ENCODE measurements around the gene CLNK.

CLNK gene

GRCh38 chr4:10612476-10612875 lies 72.1 kb downstream of the CLNK start:
- DNase-seq (ENCODE audit: low read depth) = no peak

DNA sequence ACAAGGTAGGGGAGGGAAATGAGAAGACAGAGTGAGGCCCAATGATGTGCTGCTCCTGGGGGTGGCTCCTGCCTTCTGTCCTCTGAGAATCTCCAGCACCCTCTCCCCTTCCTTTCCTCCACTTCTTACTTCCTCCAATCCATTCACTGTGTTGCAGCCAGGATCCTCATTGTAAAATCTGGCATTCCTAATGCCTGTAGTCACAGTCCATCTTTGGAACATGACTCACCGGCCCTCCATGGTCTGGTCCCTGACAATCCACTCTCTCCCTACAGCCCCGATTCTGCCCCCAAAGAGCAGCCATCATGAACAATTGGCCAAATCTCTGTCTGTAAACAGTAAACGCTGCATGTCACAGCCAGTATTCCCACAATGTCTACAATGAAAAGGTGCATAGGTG lies 72.9 kb downstream of the CLNK start:
- peak; percentile 85 for DNase-seq (ENCODE audit: low read depth)

DNA sequence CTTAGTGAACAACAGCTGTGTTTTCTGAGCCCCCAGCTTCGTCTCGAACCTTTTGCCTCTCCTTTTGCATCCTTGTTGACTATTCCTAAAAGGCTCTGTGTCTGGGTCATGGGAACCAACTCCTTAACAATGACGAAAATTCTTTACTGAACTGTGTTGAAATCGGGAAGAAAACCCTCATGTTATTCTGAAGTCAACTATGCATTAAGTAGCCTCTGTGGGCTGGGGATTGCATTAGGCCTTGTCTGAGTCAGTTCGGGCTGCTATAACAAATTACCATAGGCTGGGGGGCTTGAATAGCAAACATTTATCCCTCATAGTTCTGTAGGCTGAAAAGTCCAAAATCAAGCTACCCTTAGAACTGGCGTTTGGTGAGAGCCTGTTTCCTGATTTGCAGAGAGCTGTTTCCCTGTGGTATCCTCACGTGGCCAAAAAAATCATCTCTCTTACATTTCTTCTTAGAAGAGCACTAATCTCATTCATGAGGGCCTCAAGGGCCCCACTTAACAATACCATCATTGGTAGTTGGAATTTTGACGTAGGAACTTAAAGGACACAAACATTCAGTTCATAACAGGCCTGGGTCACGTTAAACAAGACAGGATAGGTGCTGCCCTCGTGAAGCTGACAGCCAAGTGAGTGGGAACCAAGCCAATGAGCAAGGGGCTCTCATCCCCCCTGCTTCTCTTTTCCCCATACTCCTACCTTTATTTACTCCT lies 75.9 kb downstream of the CLNK start:
- DNase-seq (ENCODE audit: low read depth) = peak; percentile 88

DNA sequence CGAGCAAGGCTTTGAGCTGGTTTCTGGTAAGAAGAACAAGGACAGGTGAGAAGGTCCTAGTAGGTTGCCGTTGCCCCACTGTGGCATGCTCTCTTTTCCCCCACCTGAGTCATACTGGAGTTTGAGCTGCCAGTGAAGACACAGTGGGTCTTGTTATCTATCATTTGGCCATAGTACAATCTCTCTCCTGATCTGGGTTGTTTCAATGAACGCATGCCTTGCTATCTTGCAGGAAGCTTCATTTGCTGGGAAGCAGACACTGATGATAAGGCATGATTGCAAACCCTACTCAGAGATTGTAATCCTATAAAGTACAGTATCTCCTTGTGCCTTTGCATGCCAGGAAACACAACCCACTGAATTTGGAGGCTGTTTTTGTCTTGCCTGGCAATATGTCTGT lies 77.4 kb downstream of the CLNK start:
- peak; percentile 78 for DNase-seq (ENCODE audit: low read depth)

- DNase-seq (ENCODE audit: low read depth) = no peak
Measured at GRCh38 chr4:10606483-10607155, 77.9 kb downstream of the CLNK start.

DNA sequence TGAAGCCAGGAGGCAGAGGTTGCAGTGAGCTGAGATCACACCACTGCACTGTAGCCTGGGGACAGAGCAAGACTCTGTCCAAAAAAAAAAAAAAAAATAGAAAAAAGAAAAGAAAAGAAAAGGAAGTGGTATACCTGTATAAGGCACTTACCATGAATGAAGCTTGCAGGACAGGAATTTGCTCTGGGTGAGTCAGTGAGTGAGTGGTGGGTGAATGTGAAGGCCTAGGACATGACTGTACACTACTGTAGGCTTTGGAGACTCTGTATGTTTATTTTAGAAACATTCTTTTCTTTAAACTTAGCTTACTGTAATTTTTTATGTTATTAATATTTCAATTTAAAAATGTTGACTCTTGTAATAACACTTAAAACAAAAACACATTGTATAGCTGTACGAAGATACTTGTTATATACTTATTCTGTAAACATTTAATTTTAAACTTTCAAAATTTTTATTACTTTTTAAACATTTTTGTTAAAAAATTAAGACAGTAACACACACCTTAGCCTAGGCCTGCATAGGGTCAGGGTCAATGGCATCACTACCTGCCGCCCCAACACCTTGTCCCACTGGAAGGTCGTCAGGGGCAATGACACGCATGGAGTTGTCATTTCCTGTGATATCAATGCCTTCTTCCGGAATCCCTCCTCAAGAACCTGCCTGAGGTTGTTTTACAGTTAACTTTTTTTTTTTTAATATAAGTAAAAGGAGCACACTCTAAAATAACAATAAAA lies 78.7 kb downstream of the CLNK start:
- DNase-seq (ENCODE audit: low read depth) = peak; percentile 72

- DNase-seq (ENCODE audit: low read depth) = no peak
Measured at GRCh38 chr4:10605031-10605430, 79.5 kb downstream of the CLNK start.

GRCh38 chr4:10599574-10599973 lies 85.0 kb downstream of the CLNK start:
- peak; percentile 51 for DNase-seq (ENCODE audit: low read depth)

DNA sequence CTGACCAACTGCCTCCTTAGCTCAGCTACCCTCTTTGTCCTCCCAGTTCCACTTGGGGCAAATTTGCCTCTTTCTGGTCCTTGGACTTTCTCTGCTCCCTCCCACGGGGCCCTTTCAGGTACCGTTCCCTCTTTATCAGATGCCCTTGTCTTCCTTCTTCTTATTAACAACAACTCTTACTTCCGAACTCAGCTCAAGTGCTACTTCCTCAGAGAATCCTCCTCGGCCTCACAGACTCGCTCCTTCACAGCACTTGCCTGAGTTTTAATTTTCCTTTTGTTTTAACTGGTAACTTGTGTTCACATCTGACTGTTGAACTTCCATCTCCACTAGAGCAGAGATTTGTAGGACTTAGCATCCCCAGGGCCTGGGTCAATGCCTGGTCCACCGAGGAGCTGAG lies 85.7 kb downstream of the CLNK start:
- no peak for DNase-seq (ENCODE audit: low read depth)

- DNase-seq (ENCODE audit: low read depth) = no peak
Measured at GRCh38 chr4:10596586-10597290, 87.8 kb downstream of the CLNK start.

DNA sequence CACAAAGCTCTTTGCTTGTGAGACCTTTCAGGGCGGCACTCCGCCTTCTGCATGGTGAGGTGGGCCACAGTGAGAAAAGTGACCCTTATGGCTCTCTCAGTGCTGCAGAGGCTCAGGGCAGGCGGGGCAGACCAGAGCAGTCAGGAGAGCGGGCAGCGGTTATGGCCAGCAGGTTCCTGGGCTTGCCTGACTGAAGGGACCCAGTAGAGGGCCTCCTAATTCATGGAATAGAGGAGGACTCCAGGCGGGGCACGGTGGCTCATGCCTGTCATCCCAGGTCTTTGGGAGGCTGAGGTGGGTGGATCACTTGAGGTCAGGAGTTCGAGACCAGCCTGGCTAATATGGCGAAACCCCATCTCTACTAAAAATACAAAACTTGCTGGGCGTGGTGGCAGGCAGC lies 91.4 kb downstream of the CLNK start:
- no peak for DNase-seq (ENCODE audit: low read depth)

GRCh38 chr4:10590896-10591295 lies 93.7 kb downstream of the CLNK start:
- peak; percentile 38 for DNase-seq (ENCODE audit: low read depth)

- DNase-seq (ENCODE audit: low read depth) = no peak
Measured at GRCh38 chr4:10589799-10590198, 94.8 kb downstream of the CLNK start.

DNA sequence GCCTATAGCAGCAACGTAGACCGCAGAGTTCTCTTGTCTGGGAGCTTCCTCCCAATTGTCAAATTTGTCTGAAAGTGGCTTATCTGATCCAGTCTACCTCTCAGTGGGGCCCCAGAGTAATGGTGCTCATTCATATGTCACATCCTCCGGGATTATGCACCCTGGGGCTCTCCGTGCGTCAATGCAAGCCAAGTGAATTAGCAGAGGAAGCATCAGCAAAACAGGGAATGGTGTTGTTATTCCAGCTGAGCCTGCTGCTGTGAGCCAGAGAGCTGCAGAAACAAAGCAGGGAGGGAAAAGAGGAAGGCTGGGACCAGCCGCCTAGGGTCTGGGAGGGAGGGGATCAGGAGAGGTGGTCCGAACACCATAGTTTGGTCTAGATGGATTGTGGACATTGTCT lies 95.2 kb downstream of the CLNK start:
- no peak for DNase-seq (ENCODE audit: low read depth)

DNA sequence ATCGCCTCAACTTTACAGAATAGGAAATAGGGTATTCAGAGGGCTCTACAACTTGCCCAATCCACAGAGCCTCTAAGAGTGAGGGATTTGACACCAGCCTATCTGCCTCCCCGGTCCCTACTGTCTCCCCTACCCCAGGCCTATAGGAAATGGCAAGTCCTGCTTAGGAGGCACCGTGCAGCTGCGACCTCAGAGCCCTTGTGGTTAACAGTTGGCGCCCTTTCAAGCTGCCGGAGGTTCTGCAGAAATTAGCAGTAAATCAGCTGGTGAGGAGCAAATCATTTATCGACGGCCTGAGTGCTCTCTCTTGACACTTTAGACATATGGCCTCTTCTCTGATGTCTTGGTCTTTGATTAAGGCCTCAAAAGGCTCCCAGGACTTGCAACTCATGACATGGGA lies 96.9 kb downstream of the CLNK start:
- no peak for DNase-seq (ENCODE audit: low read depth)

DNA sequence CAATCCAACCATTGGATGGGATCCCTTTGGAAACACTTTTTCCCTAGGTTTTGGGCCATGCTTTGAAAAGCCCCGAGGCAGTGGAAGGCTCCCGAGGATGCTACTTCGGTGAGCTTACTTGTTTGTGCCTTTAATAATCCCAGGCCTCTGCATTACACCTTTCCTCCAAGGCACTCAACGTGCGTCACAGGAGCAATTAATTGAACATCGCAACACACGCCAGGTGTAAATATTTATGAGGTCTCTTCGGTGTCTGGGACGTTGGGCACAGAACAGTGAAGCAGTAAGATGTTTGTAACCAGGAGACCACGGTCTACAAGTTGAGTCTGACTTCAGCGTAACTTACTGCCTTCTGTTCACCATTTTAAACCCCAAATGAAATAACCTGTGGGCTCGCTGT lies 97.3 kb downstream of the CLNK start:
- no peak for DNase-seq (ENCODE audit: low read depth)

GRCh38 chr4:10584042-10584441 lies 100.5 kb downstream of the CLNK start:
- DNase-seq (ENCODE audit: low read depth) = peak; percentile 95

DNA sequence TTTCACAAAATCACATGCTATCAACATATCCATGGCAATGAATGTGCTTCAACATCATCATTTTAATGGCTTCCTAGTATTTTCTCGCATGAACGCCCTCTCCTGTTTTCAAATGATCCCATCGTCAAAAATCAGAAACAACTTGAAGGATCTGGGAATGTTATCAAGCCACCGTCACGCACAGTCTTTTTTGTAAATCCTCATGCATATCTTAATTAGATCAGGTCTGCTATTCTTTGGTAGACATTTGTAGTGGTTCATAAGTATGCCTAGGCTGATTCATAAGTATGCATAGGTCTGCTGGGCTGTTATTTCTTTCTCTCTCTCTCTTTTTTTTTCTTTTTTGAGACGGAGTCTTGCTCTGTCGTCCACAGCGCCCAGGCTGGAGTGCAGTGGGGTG lies 101.6 kb downstream of the CLNK start:
- no peak for DNase-seq (ENCODE audit: low read depth)

DNA sequence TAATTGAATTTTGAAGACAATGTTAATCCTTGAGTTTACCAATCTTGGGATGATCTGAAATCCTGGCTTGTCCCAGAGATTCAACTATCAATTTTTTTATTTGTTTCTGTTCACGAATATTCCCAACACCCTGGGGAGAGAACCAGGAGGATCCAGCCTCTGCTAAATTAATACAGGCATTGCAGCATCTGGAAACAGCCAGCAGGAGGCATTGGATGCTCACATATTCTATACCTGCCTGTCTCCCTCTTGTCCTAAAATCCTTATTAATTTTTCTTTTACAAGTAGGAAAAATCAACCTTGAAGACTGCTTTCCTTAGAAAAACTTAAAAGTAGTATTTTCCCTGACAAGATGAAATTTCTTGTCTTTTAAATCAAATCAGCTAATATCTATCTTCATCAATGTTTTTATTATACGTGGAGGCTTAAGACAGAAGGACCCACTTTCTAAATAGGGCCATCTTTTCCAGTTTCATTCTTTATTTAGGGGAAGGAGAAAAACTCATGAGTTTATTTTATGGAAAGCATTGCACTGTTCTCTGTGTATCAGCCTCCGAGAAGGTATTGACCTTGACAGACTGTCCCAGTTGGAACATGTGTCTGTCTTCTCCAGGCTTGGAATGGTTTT lies 102.4 kb downstream of the CLNK start:
- peak; percentile 55 for DNase-seq (ENCODE audit: low read depth)

DNA sequence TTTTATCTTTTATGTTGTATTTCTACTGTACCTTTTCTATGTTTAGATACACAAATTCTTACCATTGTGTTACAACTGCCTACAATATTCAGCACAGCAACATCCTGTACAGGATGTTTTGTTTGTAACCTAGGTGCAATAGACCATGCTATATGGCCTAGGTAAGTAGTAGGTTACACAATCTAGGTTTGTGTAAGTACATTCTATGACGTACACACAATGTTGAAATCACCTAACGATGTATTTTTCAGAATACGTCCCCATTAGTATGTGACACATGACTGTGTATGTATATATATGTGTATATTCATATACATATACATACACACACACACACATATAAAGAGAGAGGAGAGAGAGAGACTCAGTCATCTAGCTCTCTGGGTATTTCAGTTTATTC lies 103.5 kb downstream of the CLNK start:
- no peak for DNase-seq (ENCODE audit: low read depth)

DNA sequence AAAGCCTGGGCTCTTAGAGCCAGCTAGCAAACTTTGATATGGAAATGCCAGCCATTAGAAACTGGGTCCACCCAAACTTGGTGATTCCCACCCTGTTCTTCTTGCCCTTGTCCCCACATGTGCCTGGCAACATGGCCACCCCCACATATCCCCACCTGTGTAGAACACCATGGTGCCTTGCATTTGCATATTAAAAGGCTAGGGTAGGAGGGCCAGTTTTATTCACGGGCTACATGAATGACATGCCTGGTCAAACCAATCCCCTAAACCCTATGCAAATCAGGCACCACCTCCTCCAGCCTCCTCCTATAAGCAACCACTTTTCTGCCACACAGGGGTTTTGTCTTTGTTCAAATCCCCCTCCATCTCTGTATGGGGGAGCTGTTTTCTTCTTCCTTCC lies 104.9 kb downstream of the CLNK start:
- DNase-seq (ENCODE audit: low read depth) = no peak
